HEK293T (cell line): ENCODE data around the gene HCFC1R1.

Experiments
- FOXA1 ChIP-seq: fragments of 450-650 bp; IDR thresholded peaks from 2 replicates; pipeline ENCODE4 v1.6.1; 2016; ENCODE audit warnings: mild to moderate bottlenecking
- FOXK2 ChIP-seq: fragments of 450-650 bp; IDR thresholded peaks from 2 replicates; pipeline ENCODE4 v1.6.1; 2016; ENCODE audit warnings: mild to moderate bottlenecking
- FOXM1 ChIP-seq: fragments of 450-650 bp; IDR thresholded peaks from 2 replicates; pipeline ENCODE4 v1.6.1; 2017; ENCODE audit warnings: mild to moderate bottlenecking, borderline replicate concordance
- HDGF ChIP-seq: fragments of 450-650 bp; IDR thresholded peaks from 2 replicates; pipeline ENCODE4 v1.6.1; 2017; ENCODE audit warnings: antibody characterized with exemption, borderline replicate concordance
- NFRKB ChIP-seq: fragments of 450-650 bp; IDR thresholded peaks from 2 replicates; pipeline ENCODE4 v1.6.1; 2016; ENCODE audit warnings: mild to moderate bottlenecking, moderate library complexity
- SP1 ChIP-seq: fragments of 450-650 bp; IDR thresholded peaks from 2 replicates; pipeline ENCODE4 v1.6.1; 2017
- SUZ12 ChIP-seq: fragments of 450-650 bp; IDR thresholded peaks from 2 replicates; pipeline ENCODE4 v1.6.1; 2016; ENCODE audit warnings: mild to moderate bottlenecking

DNA sequence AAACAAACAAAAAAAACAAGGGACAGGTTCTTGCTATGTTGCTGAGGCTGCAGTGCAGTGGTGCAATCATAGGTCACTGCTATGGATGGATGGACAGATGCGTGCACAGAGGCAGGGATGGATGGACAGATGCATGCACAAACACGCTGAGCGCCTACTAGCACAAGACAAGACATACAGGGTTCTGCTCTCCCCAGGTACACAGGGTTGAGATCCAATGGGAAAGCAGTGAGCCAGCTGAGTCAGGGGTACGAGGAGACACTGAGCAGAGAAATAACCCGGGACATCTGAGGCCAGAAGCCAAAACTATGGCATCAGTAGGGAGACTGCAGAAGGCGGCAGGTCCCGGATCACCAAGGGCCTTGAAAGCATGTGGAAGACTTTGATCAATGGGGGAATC lies 47.9 kb upstream of the HCFC1R1 start:
- TF ChIP-seq FOXK2 (no peak), FOXM1 (no peak), FOXA1 (no peak), SUZ12 (no peak), NFRKB (no peak), HDGF (no peak), SP1 (no peak)
